CD8-positive, alpha-beta memory T cell (primary cell): Measurements from ENCODE around the gene SLC36A2. TPM values are rescaled to one million over a fixed set of nuclear protein-coding genes. Genes with fewer than 3 reads are reported as not detected.

ENCODE experiments used
- CTCF ChIA-PET: fragments of 350-600 bp; sonication (Branson Sonifier 250); formaldehyde crosslinking; loops from one replicate; lab custom pipeline; 2021; ENCODE audit warnings: antibody characterized with exemption; lab: Charles Lee
- POLR2A ChIA-PET: fragments of 350-600 bp; sonication (Branson Sonifier 250); formaldehyde crosslinking; loops from one replicate; lab custom pipeline; 2021; ENCODE audit warnings: antibody characterized with exemption; lab: Charles Lee
- DNase-seq, 5 donors: peaks; one replicate each; pipeline versions ENCODE4 v3.0.0 to v3.0.0-alpha.2; 2020 to 2022; ENCODE audit warnings: mixed read lengths in 1 of 5
- H3K27ac ChIP-seq: one replicate; pipeline ENCODE4 v1.7.0; 2013; ENCODE audit warnings: low read depth, mild to moderate bottlenecking, low read length, moderate library complexity
- H3K27me3 ChIP-seq: 2 replicates; pipeline ENCODE4 v1.7.0; 2013; ENCODE audit warnings: low read length, mild to moderate bottlenecking; ENCODE audit not compliant: insufficient read depth, poor library complexity, severe bottlenecking
- H3K36me3 ChIP-seq: 2 replicates; pipeline ENCODE4 v1.7.0; 2013; ENCODE audit warnings: mild to moderate bottlenecking, low read length, moderate library complexity; ENCODE audit not compliant: insufficient read depth
- H3K4me1 ChIP-seq: 2 replicates; pipeline ENCODE4 v1.7.0; 2013; ENCODE audit warnings: mild to moderate bottlenecking, low read length, moderate library complexity; ENCODE audit not compliant: insufficient read depth
- H3K4me3 ChIP-seq: 2 replicates; pipeline ENCODE4 v1.7.0; 2013; ENCODE audit warnings: mild to moderate bottlenecking, low read length
- H3K9me3 ChIP-seq: 2 replicates; pipeline ENCODE4 v1.7.0; 2013; ENCODE audit warnings: mild to moderate bottlenecking, low read length
- H3K27ac Mint-ChIP-seq, 8 donors: one replicate each; pipeline ENCODE4 v1.8.0; 2020 to 2021; ENCODE audit warnings: mixed read lengths in 8 of 8, mild to moderate bottlenecking in 6 of 8, inconsistent platforms in 3 of 8, moderate library complexity in 3 of 8
- H3K27me3 Mint-ChIP-seq, 2 donors: one replicate each; pipeline ENCODE4 v1.8.0; 2020 to 2021; ENCODE audit warnings: mixed read lengths in 2 of 2, mild to moderate bottlenecking in 1 of 2, moderate library complexity in 1 of 2
- H3K36me3 Mint-ChIP-seq, 3 donors: one replicate each; pipeline ENCODE4 v1.8.0; 2020 to 2021; ENCODE audit warnings: mixed read lengths in 3 of 3, inconsistent platforms in 1 of 3, mild to moderate bottlenecking in 1 of 3
- H3K4me1 Mint-ChIP-seq, 3 donors: one replicate each; pipeline ENCODE4 v1.8.0; 2020 to 2021; ENCODE audit warnings: mixed read lengths in 3 of 3, inconsistent platforms in 1 of 3, mild to moderate bottlenecking in 1 of 3
- H3K4me3 Mint-ChIP-seq, 7 donors: one replicate each; pipeline ENCODE4 v1.8.0; 2020 to 2021; ENCODE audit warnings: mixed read lengths in 7 of 7, mild to moderate bottlenecking in 6 of 7, moderate library complexity in 4 of 7, inconsistent platforms in 2 of 7
- H3K9me3 Mint-ChIP-seq, 5 donors: one replicate each; pipeline ENCODE4 v1.8.0; 2020 to 2022; ENCODE audit warnings: mixed read lengths in 5 of 5, mild to moderate bottlenecking in 3 of 5, moderate library complexity in 2 of 5, inconsistent platforms in 1 of 5
- polyA plus RNA-seq: library from polyadenylated mRNA; unstranded; fragments of 300-500 nt; fragmentation: Illumina TruSeq; gene quantifications from one replicate; pipeline ENCODE4 v1.2.3, GENCODE V29; 2021
- total RNA-seq, 2 experiments: library from RNA; stranded (reverse); gene quantifications; one replicate each; pipeline ENCODE4 v1.2.3, GENCODE V29; 2021

SLC36A2 gene
- total and polyA plus RNA-seq, 3 experiments from 2014 or later, result not detected

DNA sequence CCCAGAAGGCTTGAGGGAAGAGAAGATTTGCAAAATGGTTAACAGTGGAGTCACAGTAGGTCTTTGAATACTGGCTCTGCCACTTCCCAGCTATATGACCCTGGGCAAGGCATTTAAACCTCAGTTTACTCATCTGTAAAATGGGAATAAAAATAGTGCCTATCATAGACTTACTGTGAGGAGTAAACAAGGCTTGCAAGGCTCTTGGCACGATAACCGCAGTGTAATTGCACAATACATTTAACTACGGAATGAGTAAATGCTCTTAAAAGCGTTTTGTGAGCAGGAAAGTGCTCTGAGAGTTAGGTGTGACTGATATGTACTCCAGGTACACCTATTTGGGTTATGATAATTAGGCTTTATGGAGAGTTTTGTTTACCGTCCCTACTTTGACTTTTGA is 52.2 kb downstream of the SLC36A2 start:
- peaks cover 16 to 30% of the 10 kb centered on the region in 2 donors for H3K27me3 Mint-ChIP-seq
- no peaks in the 10 kb centered on the region for H3K4me1 Mint-ChIP-seq
- POLR2A ChIA-PET, result no interaction called here

DNA sequence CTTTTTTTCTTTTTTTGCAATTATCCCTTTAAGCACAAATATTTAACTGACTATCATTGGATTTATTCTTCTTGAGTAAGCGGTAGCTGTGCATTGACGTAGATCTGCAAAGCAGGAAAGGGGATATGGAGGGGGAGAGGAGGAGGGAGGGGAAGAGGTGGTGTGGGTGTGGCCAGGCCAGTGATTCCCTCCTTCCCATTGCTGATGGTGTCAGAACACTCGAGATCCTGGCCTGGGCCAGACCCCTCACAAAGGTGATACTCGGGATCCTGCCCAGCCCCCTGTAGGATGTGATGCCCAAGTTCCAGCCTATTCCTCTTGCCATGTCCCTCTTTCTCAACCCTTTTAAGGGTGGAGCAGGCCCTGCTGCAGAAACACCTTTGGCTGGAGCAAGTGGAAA is 53.7 kb downstream of the SLC36A2 start:
- H3K4me1 Mint-ChIP-seq, result no peaks in the 10 kb centered on the region
- CTCF ChIA-PET, result no interaction called here
- no peak overlapping the region for H3K27ac ChIP-seq

More for the DNA sequence above, 52.2 kb downstream of the SLC36A2 start:
- peaks cover 6% of the 10 kb centered on the region for H3K27me3 ChIP-seq
- Mint-ChIP-seq H3K4me3 (no peak overlapping the region), H3K36me3 (peaks cover 0 to 3% (median 0%) of the 10 kb centered on the region in 3 donors), H3K27ac (no peak overlapping the region), H3K9me3 (no peaks in the 10 kb centered on the region)
- H3K9me3 ChIP-seq, result no peaks in the 10 kb centered on the region
- no peak overlapping the region for H3K4me3 ChIP-seq
- H3K27ac ChIP-seq, result no peak overlapping the region
- no peak for DNase-seq
- no peaks in the 10 kb centered on the region for H3K36me3 ChIP-seq
- CTCF ChIA-PET, result no interaction called here
- H3K4me1 ChIP-seq, result no peaks in the 10 kb centered on the region

DNA sequence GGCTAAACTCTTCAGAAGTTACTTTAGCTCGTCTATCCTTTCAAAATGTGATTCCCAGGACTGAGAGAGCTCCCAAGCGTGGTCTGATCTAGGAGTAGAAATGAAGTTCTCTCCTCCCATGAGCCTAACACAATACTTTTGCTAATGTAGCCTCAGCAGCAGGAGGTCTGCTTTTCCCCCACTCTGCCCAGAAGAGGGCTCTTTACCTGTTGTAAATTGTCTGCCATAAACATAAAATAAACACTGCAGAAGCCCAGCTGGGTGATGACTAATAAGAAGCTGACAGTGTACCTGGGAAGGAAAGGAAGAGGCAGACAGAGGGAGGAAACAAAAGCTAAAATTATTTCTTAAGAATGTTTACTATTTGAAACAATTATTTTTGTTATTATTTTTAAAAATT is 59.2 kb downstream of the SLC36A2 start:
- Histone ChIP-seq H3K27ac (no peak overlapping the region), H3K9me3 (no peaks in the 10 kb centered on the region), H3K36me3 (no peaks in the 10 kb centered on the region), H3K4me3 (no peak overlapping the region), H3K27me3 (no peaks in the 10 kb centered on the region), H3K4me1 (no peaks in the 10 kb centered on the region)
- ChIA-PET CTCF (no interaction called here), POLR2A (no interaction called here)
- peaks cover 1 to 3% of the 10 kb centered on the region in 2 donors for H3K27me3 Mint-ChIP-seq
- H3K36me3 Mint-ChIP-seq, result no peaks in the 10 kb centered on the region
- no peaks in the 10 kb centered on the region for H3K9me3 Mint-ChIP-seq
- no peak overlapping the region for H3K4me3 Mint-ChIP-seq
- no peak for DNase-seq
- H3K27ac Mint-ChIP-seq, result peak overlapping the region in 1 of 8 donors; percentile 68
- H3K4me1 Mint-ChIP-seq, result no peaks in the 10 kb centered on the region

More for the DNA sequence above, 53.7 kb downstream of the SLC36A2 start:
- H3K27ac Mint-ChIP-seq, result no peak overlapping the region
- no peaks in the 10 kb centered on the region for H3K27me3 ChIP-seq
- no peaks in the 10 kb centered on the region for H3K4me1 ChIP-seq
- no peak overlapping the region for H3K4me3 ChIP-seq
- H3K27me3 Mint-ChIP-seq, result peaks cover 10 to 21% of the 10 kb centered on the region in 2 donors
- H3K4me3 Mint-ChIP-seq, result no peak overlapping the region
- no peaks in the 10 kb centered on the region for H3K9me3 Mint-ChIP-seq
- no peak for DNase-seq
- no peaks in the 10 kb centered on the region for H3K36me3 ChIP-seq
- H3K36me3 Mint-ChIP-seq, result peaks cover 0 to 3% (median 0%) of the 10 kb centered on the region in 3 donors
- POLR2A ChIA-PET, result no interaction called here
- H3K9me3 ChIP-seq, result no peaks in the 10 kb centered on the region

DNA sequence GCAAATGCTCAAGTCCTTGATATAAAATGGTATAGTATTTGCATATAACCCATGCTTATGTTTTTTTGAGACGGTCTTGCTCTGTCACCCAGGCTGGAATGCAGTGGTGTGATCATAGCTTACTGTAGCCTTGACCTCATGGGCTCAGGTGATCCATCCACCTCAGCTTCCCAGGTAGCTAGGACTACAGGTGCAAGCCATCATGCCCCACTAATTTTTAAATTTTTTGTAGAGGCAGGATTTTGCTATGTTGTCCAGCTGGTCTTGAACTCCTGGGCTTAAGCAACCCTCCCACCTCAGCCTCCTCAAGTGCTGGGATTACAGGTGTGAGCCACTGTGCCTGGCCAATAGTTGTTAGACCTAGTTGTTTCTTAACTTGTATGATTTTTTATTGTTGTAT is 61.1 kb downstream of the SLC36A2 start:
- H3K9me3 ChIP-seq, result no peaks in the 10 kb centered on the region
- H3K4me1 Mint-ChIP-seq, result no peaks in the 10 kb centered on the region
- peaks cover 3 to 10% of the 10 kb centered on the region in 2 donors for H3K27me3 Mint-ChIP-seq
- no peaks in the 10 kb centered on the region for H3K4me1 ChIP-seq
- POLR2A ChIA-PET, result no interaction called here
- no peaks in the 10 kb centered on the region for H3K36me3 Mint-ChIP-seq
- no peak overlapping the region for H3K27ac ChIP-seq
- H3K4me3 Mint-ChIP-seq, result no peak overlapping the region
- no peak overlapping the region for H3K4me3 ChIP-seq
- H3K9me3 Mint-ChIP-seq, result no peaks in the 10 kb centered on the region
- no peaks in the 10 kb centered on the region for H3K36me3 ChIP-seq
- CTCF ChIA-PET, result no interaction called here
- H3K27ac Mint-ChIP-seq, result no peak overlapping the region
- no peak for DNase-seq
- H3K27me3 ChIP-seq, result no peaks in the 10 kb centered on the region

DNA sequence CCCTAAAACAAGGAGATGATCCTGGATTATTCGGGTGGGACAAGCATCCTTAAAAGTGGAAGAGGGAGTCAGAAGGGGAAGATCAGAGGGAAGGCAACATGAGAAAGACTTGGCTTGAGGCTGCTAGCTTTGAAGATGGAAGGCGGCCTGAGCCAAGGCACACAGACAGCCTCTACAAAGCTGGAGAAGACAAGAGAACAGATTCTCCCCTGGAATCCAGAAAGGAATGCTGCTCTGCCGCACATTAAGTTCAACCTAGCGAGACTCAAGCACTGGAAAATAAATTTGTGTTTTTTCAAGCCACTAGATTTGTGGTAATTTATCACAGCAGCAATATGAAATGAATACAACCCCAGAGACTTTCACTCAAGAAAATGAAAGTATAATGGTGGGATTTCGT is 61.7 kb downstream of the SLC36A2 start:
- Mint-ChIP-seq H3K27me3 (peaks cover 5 to 10% of the 10 kb centered on the region in 2 donors), H3K27ac (peak overlapping the region in 1 of 8 donors; percentile 18), H3K4me3 (no peak overlapping the region), H3K4me1 (no peaks in the 10 kb centered on the region), H3K36me3 (no peaks in the 10 kb centered on the region), H3K9me3 (no peaks in the 10 kb centered on the region)
- H3K27me3 ChIP-seq, result no peaks in the 10 kb centered on the region
- ChIA-PET POLR2A (no interaction called here), CTCF (interaction anchor here (0.8 kb wide), 1 partner anchor 32 kb away, joined by 3 read pairs; no protein-coding TSS in a partner anchor)
- H3K9me3 ChIP-seq, result no peaks in the 10 kb centered on the region
- H3K36me3 ChIP-seq, result no peaks in the 10 kb centered on the region
- no peak for DNase-seq
- no peak overlapping the region for H3K4me3 ChIP-seq
- H3K27ac ChIP-seq, result no peak overlapping the region
- no peaks in the 10 kb centered on the region for H3K4me1 ChIP-seq

DNA sequence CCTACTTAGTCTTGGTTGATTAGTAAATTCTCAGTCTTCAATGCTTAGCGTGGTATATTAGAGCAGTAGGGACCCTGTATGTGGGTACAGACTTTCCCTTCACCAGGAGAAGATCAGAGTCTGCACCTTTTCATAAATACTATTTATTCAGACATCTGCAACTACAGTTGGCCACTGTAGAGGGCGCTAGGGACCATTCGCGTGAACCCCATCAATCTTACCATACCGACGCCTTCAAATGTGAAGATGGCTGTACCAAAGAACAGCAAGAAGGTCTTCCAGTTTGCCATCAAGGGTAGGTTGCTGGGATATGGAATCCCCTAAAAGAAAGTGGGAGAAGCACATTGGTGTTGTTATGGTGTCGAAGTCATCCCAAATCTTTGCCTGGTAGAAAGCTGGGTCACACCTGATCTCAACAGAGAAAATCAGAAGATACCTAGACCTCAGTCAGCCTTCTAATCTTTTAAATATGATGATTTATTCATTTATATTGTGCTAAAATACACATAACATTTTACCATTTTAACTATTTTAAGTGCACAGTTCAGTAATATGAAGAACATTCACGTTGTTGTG is 62.9 kb downstream of the SLC36A2 start:
- H3K27me3 Mint-ChIP-seq, result peaks cover 8 to 10% of the 10 kb centered on the region in 2 donors
- Histone ChIP-seq H3K36me3 (no peaks in the 10 kb centered on the region), H3K4me1 (no peaks in the 10 kb centered on the region), H3K27me3 (no peaks in the 10 kb centered on the region), H3K9me3 (no peaks in the 10 kb centered on the region), H3K4me3 (no peak overlapping the region), H3K27ac (no peak overlapping the region)
- POLR2A ChIA-PET, result no interaction called here
- no peaks in the 10 kb centered on the region for H3K36me3 Mint-ChIP-seq
- H3K4me1 Mint-ChIP-seq, result no peaks in the 10 kb centered on the region
- H3K9me3 Mint-ChIP-seq, result no peaks in the 10 kb centered on the region
- no peak for DNase-seq
- H3K4me3 Mint-ChIP-seq, result no peak overlapping the region
- CTCF ChIA-PET, result no interaction called here
- H3K27ac Mint-ChIP-seq, result no peak overlapping the region

DNA sequence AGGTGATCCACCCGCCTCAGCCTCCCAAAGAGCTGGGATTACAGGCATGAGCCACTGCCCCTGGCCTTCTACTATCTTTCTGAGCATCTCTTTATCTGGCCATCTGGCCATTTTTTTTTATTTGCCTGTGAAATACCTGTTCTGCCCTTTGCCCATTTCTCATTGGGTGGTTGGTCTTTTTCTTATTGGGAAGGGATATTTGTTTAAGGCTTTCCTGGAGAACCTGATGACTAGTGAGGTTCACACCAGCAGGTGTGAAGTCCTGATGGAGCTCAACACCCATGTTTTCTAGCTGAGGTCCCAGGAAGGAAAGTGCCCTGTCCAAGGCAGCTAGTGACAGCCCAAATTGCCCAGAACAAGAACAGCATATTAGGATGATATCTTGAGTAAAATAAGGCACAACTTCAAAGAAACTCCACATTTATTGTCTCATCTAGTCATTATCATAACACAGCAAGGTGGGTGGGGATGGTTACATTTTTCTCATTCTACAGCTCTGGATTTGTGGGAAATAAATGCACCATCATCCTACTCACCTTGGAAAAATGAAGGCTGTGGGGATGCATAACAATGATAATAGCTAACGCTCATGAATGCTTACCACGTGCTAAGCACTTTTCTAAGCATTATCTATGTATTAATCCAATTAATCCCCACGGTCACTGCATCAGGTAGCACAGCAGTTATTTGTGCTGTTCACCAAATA is 64.1 kb downstream of the SLC36A2 start:
- ChIA-PET POLR2A (no interaction called here), CTCF (no interaction called here)
- Mint-ChIP-seq H3K9me3 (no peaks in the 10 kb centered on the region), H3K4me1 (no peaks in the 10 kb centered on the region), H3K4me3 (no peak overlapping the region), H3K27ac (no peak overlapping the region), H3K27me3 (peaks cover 8 to 10% of the 10 kb centered on the region in 2 donors), H3K36me3 (no peaks in the 10 kb centered on the region)
- Histone ChIP-seq H3K27me3 (no peaks in the 10 kb centered on the region), H3K27ac (no peak overlapping the region), H3K9me3 (no peaks in the 10 kb centered on the region), H3K4me1 (no peaks in the 10 kb centered on the region), H3K4me3 (no peak overlapping the region), H3K36me3 (no peaks in the 10 kb centered on the region)
- DNase-seq, result no peak

DNA sequence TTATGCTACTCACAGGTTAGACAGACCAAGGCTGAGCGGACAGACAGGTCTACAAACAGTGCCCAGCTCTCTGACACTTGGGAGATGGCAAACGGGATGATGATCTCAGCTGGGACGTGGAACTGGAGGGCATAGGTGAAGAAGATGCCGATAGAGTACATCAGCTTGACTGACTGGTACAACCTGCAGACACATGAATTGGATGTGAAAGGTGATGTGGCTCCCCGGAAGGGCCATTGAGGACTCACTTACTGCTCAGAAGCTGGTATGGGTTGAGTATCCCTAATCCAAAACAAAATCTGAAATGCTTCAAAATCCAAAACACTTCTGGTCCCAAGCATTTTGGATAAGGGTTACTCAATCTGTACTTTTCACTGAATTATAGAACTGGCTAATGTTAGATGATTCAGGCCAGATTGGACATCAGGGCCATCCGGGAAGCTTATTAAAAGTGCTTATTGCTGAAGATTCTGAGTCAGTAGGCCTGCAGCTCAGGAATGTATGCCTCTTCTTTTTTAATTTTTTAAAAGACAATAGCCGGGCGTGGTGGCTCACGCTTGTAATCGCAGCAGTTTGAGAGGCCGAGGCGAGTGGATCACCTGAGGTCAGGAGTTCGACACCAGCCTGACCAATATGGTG is 66.2 kb downstream of the SLC36A2 start:
- Mint-ChIP-seq H3K4me1 (no peaks in the 10 kb centered on the region), H3K27ac (peak overlapping the region in 1 of 8 donors; percentile 45), H3K4me3 (no peak overlapping the region), H3K36me3 (no peaks in the 10 kb centered on the region), H3K9me3 (no peaks in the 10 kb centered on the region), H3K27me3 (peaks cover 8 to 10% of the 10 kb centered on the region in 2 donors)
- ChIA-PET POLR2A (no interaction called here), CTCF (no interaction called here)
- no peak for DNase-seq
- Histone ChIP-seq H3K4me1 (no peaks in the 10 kb centered on the region), H3K36me3 (no peaks in the 10 kb centered on the region), H3K9me3 (no peaks in the 10 kb centered on the region), H3K27ac (no peak overlapping the region), H3K27me3 (no peaks in the 10 kb centered on the region), H3K4me3 (no peak overlapping the region)
